GM21619 (cell line): Measurements from ENCODE around the gene LRRC59.
"Not testable (repeated sequence)": the region's sequence is repeated elsewhere in the genome, so short reads cannot be mapped to it uniquely, and the experiment has no call there.

Experiments used
- ATAC-seq: cut with Tn5 transposase; IDR thresholded peaks from one replicate; pipeline ENCODE4 v1.9.1; 2021; ENCODE audit not compliant: unreplicated experiment

The LRRC59 gene

GRCh38 chr17:50397111-50397918 lies at the start of gene LRRC59:
Gene LRRC59 (minus strand): TSS chr17:50397523. CDS start chr17:50397317, 206 bp downstream.
- ATAC-seq = peak; percentile 92

GRCh38 chr17:50445730-50446325 lies 48.5 kb upstream of the LRRC59 start:
- ATAC-seq = no peak

- no peak for ATAC-seq
Measured at GRCh38 chr17:50444841-50445715, 47.8 kb upstream of the LRRC59 start.

DNA sequence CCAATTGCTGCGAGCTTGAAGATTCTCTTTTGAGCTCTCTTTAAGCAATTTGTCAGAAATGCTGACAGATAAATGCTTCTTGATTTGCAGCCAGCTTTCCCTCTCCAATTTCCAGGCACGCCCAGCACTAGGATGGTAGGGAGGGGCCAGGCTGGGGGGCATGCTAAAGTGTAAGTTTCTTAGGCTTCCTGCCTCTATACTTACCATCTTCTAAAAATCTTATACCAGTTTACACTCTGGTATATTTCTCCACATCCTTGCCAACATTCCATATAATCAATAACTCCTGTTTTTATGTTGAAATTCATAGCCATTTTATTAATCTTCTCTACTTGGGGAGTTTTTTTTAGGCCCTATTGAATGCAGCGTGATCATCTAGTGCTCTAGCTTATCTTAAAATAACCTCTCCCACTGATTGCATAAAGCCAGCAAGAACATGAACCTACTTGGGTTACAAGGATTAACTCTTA lies 46.2 kb upstream of the LRRC59 start:
- no peak for ATAC-seq

- ATAC-seq = no peak
Measured at GRCh38 chr17:50440838-50441829, 43.8 kb upstream of the LRRC59 start.

GRCh38 chr17:50440172-50440837 lies 43.0 kb upstream of the LRRC59 start:
- ATAC-seq = no peak

- ATAC-seq = no peak
Measured at GRCh38 chr17:50439008-50439407, 41.7 kb upstream of the LRRC59 start.

DNA sequence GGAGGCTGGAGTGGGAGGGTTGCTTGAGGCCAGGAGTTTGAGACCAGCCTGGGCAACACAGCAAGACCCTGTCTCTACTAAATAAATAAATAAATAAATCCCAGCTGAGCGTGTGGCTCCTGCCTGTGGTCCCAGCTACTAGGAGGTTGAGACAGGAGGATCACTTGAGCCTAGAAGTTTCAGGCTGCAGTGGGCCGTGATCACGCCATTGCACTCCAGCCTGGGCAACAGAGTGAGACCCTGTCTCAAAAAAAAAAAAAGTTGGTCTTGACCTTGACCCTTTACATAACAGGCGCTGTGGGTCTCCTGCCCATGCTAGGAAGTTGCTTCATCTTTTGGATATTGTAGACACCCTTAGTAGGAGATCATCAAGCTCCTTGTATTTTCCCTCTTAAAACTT lies 40.1 kb upstream of the LRRC59 start:
- ATAC-seq = no peak

DNA sequence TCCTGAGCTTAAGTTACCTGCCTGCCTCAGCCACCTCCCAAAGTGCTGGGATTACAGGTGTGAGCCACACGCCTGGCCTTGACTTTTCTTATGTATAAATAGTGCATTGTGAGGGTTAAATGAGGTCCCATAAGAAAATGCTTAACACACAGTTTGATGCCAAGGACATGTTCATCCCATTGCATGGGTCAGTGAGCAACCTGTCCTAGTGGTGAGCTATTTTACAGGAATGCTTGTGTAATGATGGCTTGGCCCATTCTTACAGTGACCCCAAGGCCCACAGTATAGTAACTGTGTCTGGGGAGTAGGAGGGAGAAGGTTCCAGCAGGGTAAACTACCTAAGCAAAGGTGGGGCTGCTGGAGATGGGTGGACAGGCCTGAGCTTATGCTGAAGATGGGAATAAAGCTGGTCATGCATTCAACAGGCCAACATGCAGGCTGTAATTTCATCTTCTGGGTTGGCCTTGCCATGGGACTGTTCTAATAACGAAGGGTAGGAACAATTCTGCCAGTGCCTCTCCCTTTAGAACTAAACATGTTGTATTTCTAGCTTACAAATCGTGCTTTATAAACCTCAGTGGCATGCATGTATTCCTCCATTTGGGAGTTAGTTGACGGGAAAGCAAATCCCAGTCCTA lies 34.9 kb upstream of the LRRC59 start:
- no peak for ATAC-seq

DNA sequence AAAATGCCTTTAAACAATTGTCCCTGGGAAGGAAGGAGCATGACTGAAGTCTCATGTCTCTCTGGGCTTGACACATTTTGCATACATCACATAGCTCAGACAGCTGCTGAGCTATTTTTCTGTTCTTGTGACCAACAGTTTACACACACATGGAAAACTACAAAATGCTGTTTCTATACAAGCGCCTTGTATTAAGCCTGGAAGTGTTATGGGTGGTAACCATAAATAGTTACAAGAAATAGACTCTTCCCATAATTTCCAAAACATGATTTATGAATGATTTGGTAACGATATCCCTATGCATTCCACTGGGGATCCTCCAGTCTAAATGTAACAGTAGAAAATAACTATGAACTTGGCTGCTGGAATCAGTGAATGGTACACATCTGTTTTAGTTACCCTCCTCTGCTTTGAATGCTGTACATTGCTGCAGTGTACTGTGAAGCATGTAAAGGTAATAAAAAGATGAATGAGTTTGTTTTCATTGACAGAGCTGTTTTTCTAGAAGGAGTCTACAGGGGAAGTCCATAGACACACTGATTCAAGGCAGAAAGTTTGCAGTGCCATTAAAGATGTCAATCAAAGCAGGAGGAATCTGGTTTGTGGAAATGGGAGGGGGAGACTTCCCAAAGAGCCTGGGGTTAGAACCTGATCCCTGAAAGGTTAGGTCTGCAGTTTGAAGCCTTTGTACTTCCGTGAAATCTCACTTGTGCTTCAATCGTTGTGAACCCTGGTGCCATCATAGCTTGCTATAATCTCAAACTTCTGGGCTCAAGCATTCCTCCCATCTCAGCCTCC lies 33.7 kb upstream of the LRRC59 start:
- ATAC-seq = no peak

- no peak for ATAC-seq
Measured at GRCh38 chr17:50429793-50430192, 32.5 kb upstream of the LRRC59 start.

- no peak for ATAC-seq
Measured at GRCh38 chr17:50428831-50429424, 31.6 kb upstream of the LRRC59 start.

DNA sequence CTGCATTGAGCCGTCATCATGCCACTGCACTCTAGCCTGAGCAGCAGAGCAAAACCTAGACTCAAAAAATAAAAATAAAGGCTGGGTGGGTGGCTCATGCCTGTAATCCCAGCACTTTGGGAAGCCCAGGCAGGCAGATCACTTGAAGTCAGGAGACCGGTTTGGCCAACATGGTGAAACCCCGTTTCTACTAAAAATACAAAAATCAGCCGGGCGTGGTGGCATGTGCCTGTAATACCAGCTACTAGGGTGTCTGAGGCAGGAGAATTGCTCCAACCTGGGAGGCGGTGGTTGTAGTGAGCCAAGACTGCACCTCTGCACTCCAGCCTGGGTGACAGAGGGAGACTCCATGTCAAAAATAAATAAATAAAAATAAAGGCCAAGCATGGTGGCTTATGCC lies 30.8 kb upstream of the LRRC59 start:
- ATAC-seq = not testable (repeated sequence)

- peak; percentile 20 for ATAC-seq
Measured at GRCh38 chr17:50426814-50427787, 29.8 kb upstream of the LRRC59 start.

DNA sequence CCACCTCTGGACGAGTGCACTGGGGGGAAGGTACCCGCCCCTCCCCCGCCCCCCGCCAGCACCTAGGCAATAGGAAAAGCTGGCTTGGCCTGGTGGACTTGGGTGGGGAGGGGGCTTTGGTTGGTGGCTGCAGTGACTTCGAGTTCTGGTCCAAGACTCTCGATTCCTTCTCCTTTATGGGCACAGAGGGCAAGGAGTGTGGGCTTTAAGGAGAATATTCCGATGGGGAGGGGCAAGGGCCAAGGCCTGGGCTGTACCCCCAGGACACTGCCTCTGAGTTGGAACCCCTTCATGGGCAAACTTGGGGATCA lies 29.1 kb upstream of the LRRC59 start:
- no peak for ATAC-seq

GRCh38 chr17:50425682-50426471 lies 28.6 kb upstream of the LRRC59 start, which contains the start of gene ACSF2:
Gene ACSF2 (plus strand): TSS chr17:50426218. CDS start chr17:50426262, 44 bp downstream.
- peak; percentile 47 for ATAC-seq
